Measurements from ENCODE around the gene MRPL23.

MRPL23 gene

GRCh38 chr11:1964955-1965354 lies 17.8 kb downstream of the MRPL23 start:
- ATAC-seq (ENCODE audit: low read depth): no peak
- DNase-seq (ENCODE audit: low spot score): no peak
- Histone ChIP-seq H3K27ac (ENCODE audit: poor library complexity, severe bottlenecking) (no peak overlapping the region), H3K36me3 (ENCODE audit: low read depth) (no peaks in the 10 kb centered on the region), H3K4me1 (ENCODE audit: insufficient read depth, poor library complexity, severe bottlenecking) (no peaks in the 10 kb centered on the region), H3K4me3 (ENCODE audit: severe bottlenecking) (no peak overlapping the region), H3K9me3 (ENCODE audit: severe bottlenecking) (no peaks in the 10 kb centered on the region), H3K27me3 (ENCODE audit: insufficient read depth, poor library complexity, severe bottlenecking) (no peaks in the 10 kb centered on the region)
- TF ChIP-seq CTCF (IDR thresholded peaks at IDR 0.05; ENCODE audit: poor library complexity, severe bottlenecking): no peak

GRCh38 chr11:1966531-1966930 lies 19.4 kb downstream of the MRPL23 start:
- Histone ChIP-seq H3K4me3 (ENCODE audit: severe bottlenecking) (no peak overlapping the region), H3K4me1 (ENCODE audit: insufficient read depth, poor library complexity, severe bottlenecking) (no peaks in the 10 kb centered on the region), H3K27me3 (ENCODE audit: insufficient read depth, poor library complexity, severe bottlenecking) (no peaks in the 10 kb centered on the region), H3K27ac (ENCODE audit: poor library complexity, severe bottlenecking) (no peak overlapping the region), H3K36me3 (ENCODE audit: low read depth) (no peaks in the 10 kb centered on the region), H3K9me3 (ENCODE audit: severe bottlenecking) (no peaks in the 10 kb centered on the region)
- no peak for TF ChIP-seq CTCF (IDR thresholded peaks at IDR 0.05; ENCODE audit: poor library complexity, severe bottlenecking)
- DNase-seq (ENCODE audit: low spot score) (no peak), ATAC-seq (ENCODE audit: low read depth) (no peak)

GRCh38 chr11:1967641-1968225 lies 20.6 kb downstream of the MRPL23 start:
- H3K4me1 ChIP-seq (ENCODE audit: insufficient read depth, poor library complexity, severe bottlenecking): no peaks in the 10 kb centered on the region
- no peaks in the 10 kb centered on the region for H3K9me3 ChIP-seq (ENCODE audit: severe bottlenecking)
- no peak overlapping the region for H3K4me3 ChIP-seq (ENCODE audit: severe bottlenecking)
- H3K36me3 ChIP-seq (ENCODE audit: low read depth): no peaks in the 10 kb centered on the region
- no peak for ATAC-seq (ENCODE audit: low read depth)
- no peaks in the 10 kb centered on the region for H3K27me3 ChIP-seq (ENCODE audit: insufficient read depth, poor library complexity, severe bottlenecking)
- DNase-seq (ENCODE audit: low spot score): no peak
- TF ChIP-seq CTCF (IDR thresholded peaks at IDR 0.05; ENCODE audit: poor library complexity, severe bottlenecking): no peak
- no peak overlapping the region for H3K27ac ChIP-seq (ENCODE audit: poor library complexity, severe bottlenecking)

- no peak for DNase-seq (ENCODE audit: low spot score)
- Histone ChIP-seq H3K4me3 (ENCODE audit: severe bottlenecking) (no peak overlapping the region), H3K27ac (ENCODE audit: poor library complexity, severe bottlenecking) (no peak overlapping the region), H3K4me1 (ENCODE audit: insufficient read depth, poor library complexity, severe bottlenecking) (no peaks in the 10 kb centered on the region), H3K27me3 (ENCODE audit: insufficient read depth, poor library complexity, severe bottlenecking) (no peaks in the 10 kb centered on the region), H3K9me3 (ENCODE audit: severe bottlenecking) (no peaks in the 10 kb centered on the region), H3K36me3 (ENCODE audit: low read depth) (no peaks in the 10 kb centered on the region)
- ATAC-seq (ENCODE audit: low read depth): peak; percentile 55; the same call in 1 of the 3 replicates
- no peak for TF ChIP-seq CTCF (IDR thresholded peaks at IDR 0.05; ENCODE audit: poor library complexity, severe bottlenecking)
These were observed 21.4 kb downstream of the MRPL23 start for GRCh38 chr11:1968454-1969002.

- Histone ChIP-seq H3K27me3 (ENCODE audit: insufficient read depth, poor library complexity, severe bottlenecking) (no peaks in the 10 kb centered on the region), H3K4me1 (ENCODE audit: insufficient read depth, poor library complexity, severe bottlenecking) (no peaks in the 10 kb centered on the region), H3K9me3 (ENCODE audit: severe bottlenecking) (no peaks in the 10 kb centered on the region), H3K36me3 (ENCODE audit: low read depth) (no peaks in the 10 kb centered on the region), H3K4me3 (ENCODE audit: severe bottlenecking) (no peak overlapping the region), H3K27ac (ENCODE audit: poor library complexity, severe bottlenecking) (no peak overlapping the region)
- no peak for DNase-seq (ENCODE audit: low spot score)
- TF ChIP-seq CTCF (IDR thresholded peaks at IDR 0.05; ENCODE audit: poor library complexity, severe bottlenecking): no peak
- peak; percentile 25; the same call in 1 of the 3 replicates for ATAC-seq (ENCODE audit: low read depth)
These were observed 21.9 kb downstream of the MRPL23 start for GRCh38 chr11:1969035-1969434.
